ENCODE data around the gene HS3ST3A1.

GRCh38 chr17:13616031-13616430, 14.3 kb upstream of the HS3ST3A1 start:
- TF ChIP-seq, protein P1, sequence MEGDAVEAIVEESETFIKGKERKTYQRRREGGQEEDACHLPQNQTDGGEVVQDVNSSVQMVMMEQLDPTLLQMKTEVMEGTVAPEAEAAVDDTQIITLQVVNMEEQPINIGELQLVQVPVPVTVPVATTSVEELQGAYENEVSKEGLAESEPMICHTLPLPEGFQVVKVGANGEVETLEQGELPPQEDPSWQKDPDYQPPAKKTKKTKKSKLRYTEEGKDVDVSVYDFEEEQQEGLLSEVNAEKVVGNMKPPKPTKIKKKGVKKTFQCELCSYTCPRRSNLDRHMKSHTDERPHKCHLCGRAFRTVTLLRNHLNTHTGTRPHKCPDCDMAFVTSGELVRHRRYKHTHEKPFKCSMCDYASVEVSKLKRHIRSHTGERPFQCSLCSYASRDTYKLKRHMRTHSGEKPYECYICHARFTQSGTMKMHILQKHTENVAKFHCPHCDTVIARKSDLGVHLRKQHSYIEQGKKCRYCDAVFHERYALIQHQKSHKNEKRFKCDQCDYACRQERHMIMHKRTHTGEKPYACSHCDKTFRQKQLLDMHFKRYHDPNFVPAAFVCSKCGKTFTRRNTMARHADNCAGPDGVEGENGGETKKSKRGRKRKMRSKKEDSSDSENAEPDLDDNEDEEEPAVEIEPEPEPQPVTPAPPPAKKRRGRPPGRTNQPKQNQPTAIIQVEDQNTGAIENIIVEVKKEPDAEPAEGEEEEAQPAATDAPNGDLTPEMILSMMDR (IDR thresholded peaks at IDR 0.05), result no peak
- TF ChIP-seq POLR2A (IDR thresholded peaks at IDR 0.05), result no peak
